A172 (cell line): Measurements from ENCODE around the gene SULT1A2. TPM values are rescaled to one million over a fixed set of nuclear protein-coding genes. Genes with fewer than 3 reads are reported as not detected.
"Not testable (repeated sequence)": the region's sequence is repeated elsewhere in the genome, so short reads cannot be mapped to it uniquely, and the experiment has no call there.

ENCODE experiments used
- DNase-seq: peaks from one replicate; pipeline ENCODE4 v3.0.0-alpha.2; 2015; ENCODE audit warnings: low spot score
- total RNA-seq: library from RNA; depleted of rRNA; stranded (reverse); fragments of >200 nt; shearing (Covaris generic); gene quantifications from 2 replicates; pipeline ENCODE4 v1.2.3, GENCODE V29; 2014

SULT1A2 gene
- total RNA-seq, 1 experiment from 2014 or later = 0.21 TPM

DNA sequence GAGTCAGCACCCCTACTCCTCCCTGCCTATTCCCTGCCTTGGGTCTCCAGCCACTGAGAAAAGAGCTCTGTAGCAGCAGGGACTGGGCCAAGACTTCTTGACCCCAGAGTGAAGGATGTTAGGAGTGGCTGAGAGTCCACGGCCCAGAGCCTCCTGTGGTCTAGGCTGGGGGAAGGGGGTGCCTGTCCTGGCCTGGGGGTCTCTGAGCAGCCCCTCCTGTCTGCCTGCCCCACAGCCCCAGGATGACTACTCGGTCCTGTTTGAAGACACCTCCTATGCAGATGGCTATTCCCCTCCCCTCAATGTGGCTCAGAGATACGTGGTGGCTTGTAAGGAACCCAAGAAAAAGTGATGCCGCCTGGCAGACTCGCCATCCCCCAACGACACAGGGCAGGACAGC, 5.5 kb downstream of the SULT1A2 start:
- DNase-seq = no peak

DNA sequence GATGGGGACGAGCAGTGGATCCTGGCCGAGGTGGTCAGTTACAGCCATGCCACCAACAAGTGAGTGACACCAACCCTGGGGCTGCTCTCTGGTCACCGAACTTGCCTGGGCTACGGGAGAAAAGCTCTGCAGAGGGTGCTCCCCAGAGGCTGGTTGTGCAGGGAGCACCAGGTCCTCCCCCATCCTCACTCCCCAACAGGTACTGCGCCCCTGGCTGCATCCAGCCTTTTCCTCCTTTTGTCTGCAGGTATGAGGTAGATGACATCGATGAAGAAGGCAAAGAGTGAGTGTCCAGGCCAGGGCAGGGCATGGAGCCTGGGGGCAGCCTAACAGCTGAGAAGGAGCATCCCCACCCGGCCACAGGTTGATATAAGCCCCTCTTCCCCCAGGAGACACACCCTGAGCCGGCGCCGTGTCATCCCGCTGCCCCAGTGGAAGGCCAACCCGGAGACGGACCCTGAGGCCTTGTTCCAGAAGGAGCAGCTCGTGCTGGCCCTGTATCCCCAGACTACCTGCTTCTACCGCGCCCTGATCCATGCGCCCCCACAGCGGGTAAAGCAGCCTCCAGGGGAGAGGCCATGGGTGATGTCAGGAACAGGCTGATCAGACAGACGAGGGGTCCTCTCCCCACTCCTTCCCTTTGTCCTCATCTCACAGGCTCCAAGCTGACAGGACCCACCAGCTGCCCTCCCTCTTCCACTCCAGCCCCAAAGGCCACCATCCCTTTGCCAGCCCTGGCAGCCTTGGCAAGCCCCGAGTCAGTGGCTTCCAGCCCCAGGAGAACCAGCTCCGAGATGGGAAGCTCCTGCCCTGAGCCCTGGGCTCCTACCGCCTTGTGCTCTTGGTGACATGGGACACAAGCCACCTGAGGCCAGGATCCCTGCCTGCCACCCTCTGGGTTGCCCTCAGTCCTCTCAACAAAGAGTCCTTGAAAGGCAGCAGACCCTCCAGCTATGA, 6.2 kb downstream of the SULT1A2 start:
- no peak for DNase-seq

DNA sequence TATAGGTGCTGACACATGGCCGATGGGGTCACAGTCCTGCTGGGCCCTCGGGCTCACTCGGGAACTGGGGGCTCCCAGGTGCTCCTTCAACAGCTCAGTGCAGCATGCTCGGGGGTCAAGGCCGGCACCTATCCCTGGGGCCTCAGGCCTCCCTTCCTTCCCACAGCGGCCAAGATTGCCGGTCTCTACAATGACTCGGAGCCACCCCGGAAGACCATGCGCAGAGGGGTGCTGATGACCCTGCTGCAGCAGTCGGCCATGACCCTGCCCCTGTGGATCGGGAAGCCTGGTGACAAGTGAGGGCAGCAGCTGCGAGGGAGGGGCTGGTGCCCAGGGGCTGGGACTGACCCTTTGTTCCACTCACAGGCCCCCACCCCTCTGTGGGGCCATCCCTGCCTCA, 6.9 kb downstream of the SULT1A2 start:
- DNase-seq = no peak

DNA sequence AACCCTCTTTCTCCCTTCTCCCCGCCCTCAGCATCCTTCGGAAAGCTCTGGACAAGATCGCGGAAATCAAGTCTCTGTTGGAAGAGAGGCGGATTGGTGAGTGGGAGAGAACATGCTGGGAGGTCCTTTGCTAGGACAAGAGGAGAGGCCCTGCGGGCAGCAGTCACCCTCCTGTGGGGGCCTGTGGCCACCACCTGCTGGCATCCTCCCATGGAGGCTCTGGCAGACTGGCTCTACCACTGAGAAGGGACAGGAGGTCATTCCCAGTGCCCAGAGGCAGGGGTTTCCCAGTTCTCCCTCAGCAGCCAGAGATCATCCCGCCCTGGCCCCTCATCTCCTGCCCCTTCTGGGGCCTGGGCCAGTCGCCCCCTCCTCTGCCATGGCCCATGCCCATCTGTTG, 7.8 kb downstream of the SULT1A2 start:
- DNase-seq = no peak

DNA sequence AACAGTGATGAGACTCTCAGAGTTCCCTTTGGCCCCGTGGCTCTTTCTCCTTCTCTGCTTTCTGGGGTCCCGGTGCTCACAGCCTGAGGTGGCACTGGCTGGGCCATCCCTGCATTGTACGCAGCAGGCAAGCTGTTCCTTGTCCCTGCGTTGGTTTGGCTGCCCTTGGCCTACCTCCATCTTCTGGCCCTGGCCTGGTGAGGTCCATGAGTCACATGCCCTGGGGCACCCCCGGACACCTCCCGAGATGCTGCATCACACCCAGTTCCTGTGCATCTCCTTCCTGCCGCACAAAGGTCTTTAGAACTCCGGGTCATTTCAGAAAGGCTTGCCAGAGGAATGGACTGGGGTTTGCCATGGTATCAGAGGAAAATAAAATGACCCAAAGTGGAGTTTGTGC, 9.5 kb downstream of the SULT1A2 start:
- peak; percentile 79 for DNase-seq

DNA sequence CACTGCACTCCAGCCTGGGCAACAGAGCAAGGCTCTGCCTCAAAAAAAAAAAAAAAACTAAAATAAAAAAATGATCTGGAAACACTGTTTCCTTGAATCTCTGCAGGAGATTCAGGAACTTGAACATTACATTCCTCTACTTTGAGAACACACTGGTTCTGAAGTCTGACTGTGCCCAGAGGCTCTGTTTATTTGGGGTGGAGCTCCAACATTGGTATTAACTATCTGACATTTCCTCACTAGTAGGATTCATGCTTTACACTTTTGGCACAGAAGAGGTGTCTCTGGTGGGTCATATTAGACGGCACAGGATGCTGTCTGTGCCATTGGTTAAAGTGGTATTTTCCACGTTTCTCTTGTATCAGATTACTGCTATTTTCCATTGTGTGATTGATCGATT, 10.4 kb downstream of the SULT1A2 start:
- DNase-seq = no peak

DNA sequence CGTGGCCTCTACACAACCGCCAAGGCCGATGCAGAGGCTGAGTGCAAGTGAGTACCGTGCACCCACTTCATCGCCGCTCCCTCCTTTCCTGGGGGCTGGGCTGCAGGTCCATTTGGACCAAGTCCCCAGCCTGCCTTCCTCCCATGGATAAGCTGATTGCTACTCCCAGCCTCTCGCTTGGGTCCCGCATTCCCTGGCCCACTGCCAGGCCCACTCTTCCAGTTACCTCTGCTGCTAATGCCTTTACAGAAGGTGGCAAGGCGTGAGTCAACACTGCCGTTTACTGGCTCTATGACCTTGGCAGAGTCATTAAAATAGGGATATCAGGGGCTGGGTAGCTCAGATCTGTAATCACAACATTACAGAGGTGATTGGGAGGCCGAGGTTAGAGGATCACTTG, 11.2 kb downstream of the SULT1A2 start:
- DNase-seq = no peak

DNA sequence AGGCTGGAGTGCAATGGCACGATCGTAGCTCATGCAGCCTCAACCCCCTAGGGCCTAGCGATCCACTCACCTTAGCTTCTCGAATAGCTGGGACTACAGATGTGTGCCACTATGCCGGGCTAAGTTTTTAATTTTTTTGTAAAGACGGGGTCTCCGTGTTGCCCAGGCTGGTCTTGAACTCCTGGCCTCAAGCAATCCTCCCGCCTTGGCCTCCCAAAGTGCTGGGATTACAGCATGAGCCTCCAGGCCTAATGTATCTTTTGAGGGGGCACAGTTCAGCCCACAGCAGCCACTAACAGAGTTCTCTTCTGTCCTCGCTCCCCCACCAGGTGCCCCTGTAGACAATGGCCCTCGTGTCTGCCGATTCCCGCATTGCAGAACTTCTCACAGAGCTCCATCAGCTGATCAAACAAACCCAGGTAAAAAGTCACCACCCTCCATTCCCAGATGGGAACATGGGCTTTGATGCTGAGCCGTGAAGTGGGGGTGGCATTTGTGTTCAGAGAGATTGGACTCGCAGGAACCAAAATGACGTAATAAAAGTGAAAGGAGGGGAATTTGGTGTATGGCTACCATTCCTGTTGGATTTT, 16.0 kb downstream of the SULT1A2 start:
- no peak for DNase-seq

DNA sequence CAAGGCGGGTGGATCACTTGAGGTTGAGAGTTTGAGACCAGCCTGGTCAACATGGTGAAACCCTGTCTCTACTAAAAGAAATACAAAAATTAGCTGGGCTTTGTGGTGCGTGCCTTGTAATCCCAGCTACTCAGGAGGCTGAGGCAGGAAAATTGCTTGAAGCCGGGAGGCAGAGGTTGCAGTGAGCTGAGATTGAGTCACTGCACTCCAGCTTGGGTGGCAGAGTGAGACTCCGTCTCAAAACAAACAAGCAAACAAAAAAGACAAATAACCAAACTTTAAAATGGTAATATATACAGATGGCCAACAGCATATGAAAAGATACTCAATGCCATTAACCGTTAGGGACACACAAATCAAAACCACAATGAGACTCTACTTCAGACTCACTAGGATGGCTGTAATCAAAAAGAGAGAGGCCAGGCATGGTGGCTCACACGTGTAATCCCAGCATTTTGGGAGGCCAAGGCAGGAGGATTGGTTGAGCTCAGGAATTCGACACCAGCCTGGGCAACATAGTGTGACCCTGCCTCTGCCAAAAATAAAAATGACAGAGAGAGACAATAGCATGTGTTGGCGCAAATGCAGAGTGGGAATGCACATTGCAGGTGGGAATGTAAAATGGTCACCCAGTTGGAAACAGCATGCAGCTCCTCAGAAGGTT, 21.3 kb downstream of the SULT1A2 start:
- DNase-seq = no peak

DNA sequence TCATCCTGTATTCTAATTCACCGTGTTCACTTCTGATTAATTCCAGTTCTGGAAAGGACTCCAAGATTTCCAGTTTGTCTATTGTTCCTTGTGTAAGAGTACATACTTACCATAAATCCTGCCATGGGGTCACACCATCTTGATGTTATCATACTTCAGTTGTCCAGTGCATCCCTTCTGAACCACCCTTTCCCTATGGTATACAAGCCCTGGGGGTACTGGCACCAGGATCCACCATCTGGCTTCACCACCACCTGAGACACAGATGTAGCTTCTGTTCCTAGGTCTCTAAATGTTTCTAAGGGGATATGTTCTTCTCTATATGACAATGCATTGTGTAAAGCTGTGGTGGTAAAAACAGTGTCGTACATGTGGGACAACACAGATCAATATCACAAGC, 21.9 kb downstream of the SULT1A2 start:
- DNase-seq = no peak

DNA sequence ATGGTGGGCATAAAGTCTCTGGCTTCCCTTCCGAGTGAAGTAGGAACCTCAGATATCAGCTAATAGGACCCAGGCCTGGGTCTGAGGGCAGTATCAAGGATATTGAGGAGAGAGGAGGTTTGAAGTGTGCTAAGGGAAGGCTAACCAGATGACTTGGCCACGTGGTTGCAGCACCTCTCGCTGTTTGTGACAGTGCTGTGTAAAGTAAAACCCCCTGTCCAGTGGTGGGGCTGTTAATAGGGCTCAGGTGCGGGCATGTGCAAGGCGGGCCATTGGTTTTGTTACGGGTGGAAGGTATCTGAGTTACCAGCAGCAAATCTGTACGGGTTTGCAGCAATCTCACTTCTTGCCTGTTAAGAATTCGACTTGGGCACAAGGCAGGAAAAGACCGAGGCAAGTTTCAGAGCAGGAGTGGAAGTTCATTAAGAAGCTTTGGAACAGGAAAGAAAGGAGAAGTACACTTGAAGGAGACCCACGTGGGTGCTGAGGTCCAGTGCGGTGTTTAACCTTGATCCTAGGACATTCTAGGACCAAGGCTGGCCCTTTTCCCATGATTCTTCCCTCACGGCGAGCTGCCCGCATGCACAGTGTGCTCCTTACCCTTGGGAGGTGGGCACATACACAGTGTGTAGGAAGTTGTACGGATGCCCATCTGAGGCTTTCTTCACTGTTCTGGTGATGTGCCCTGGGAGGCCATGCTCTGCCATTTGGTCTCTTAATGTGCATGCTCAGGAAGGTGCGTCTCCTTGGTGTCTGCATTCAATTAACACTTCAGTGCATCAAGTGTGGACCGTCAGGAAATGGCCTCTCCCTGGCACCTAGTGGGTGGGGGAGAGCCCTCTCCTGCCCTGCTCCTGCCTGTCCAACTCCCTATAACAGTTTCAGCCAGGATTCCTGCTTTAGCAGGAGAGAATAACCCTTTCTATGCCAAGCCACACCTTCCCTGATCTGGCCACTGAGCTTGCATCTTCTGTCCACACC, 22.8 kb downstream of the SULT1A2 start:
- DNase-seq = no peak

DNA sequence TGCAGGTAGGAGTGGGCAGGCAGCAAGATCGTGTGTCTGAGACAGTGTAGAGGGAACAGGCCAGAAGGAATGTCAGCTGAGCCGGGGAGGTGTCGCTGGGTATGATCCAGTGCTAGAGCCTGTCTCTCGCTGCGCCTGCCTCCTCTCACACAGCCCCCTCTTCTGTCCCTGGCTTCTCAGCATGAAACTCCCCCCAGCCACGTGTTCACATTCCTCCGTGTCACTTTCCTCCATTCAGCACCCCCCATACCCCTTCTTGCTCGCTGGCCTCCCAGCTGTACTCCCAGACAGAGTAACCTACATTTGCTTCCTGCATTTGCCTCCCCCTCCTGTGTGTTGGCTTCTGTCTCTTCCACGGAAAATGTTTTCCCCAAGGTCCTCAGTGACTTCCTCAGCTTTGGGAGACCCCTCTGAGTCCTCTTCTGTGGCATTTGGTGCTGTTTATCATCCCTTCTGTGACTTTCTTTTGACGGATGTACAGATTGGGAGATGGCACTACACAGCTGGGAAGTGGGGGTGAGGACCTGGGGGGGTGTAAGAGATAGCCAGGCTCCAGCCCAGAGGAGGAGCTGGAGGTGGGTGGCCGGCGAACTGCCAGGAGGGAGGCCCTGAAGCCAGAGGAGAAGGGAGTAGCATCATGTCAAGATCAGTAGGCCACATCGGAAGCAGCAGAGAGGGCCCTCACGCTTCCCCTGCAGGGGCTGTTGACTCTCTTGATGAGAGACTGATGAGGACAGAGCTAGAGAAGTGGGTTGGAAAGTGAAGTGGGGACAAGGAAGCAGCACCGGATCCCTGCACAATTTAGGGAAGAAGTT, 23.9 kb downstream of the SULT1A2 start:
- DNase-seq = no peak

DNA sequence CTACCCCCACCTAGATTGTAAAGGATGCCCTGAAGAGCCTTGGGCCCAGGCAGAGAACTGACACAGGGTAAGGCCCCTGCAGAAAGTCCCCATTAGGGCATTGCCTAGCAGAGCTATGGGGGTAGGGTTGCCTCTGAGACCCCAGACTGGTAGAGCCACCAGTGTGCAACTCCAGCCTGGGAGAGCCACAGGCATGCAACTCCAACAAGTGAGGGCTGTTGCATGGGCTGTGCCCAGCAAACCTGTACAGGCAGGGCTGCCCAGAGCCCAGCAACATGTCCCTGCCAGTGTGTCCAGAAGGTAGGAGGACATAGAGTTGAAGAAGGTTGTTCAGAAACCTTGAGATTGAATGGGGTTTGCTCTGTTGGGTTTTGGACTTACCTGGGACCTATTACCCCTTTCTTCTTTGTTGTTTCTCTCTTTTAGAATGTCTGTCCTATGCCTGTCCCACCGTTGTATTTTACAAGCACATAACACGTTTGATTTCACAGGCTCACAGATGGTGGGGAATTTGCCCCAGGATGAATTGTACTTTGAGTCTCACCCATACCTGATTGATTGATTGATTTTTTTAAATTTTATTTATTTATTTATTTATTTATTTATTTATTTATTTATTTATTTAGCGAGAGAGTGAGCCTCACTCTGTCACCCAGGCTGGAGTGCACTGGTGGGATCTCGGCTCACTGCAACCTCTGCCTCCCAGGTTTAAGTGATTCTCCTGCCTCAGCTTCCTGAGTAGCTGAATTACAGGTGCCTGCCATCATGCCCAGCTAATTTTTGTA, 26.7 kb downstream of the SULT1A2 start:
- no peak for DNase-seq

DNA sequence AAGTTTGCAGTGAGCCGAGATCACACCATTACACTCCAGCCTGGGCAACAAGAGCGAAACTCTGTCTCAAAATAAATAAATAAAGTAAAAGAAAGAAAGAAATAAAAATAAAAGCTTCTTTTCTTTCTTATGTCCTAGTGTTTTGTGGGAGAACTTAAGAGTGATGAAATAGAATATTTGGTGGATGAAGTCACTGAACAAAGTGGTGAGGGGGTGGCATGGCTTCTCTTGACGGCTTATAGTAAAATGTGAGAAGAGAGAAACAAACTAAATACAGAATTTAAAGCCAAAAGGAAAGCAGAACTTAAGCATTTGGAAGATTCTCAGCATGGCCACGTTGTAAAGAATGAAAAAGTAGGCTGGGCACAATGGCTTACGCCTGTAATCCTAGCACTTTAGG, 27.8 kb downstream of the SULT1A2 start:
- DNase-seq = no peak

DNA sequence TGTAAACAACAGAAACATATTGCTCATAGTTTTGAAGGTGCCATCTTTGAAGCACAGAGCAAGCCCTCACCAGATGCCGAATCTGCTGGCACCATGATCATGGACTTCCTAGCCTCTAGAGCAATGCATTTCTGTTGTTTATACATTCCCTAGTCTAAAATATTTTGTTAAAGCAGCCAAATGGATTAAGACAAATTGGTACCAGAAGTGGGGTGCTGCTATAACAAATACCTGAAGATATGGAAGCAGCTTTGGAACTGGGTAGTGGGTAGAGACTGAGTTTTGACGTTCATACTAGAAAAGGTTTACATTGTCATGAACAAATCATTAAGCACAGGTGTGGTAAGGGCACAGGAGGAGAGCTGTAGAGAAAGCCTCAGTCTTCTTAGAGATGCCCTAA, 29.6 kb downstream of the SULT1A2 start:
- DNase-seq = no peak

DNA sequence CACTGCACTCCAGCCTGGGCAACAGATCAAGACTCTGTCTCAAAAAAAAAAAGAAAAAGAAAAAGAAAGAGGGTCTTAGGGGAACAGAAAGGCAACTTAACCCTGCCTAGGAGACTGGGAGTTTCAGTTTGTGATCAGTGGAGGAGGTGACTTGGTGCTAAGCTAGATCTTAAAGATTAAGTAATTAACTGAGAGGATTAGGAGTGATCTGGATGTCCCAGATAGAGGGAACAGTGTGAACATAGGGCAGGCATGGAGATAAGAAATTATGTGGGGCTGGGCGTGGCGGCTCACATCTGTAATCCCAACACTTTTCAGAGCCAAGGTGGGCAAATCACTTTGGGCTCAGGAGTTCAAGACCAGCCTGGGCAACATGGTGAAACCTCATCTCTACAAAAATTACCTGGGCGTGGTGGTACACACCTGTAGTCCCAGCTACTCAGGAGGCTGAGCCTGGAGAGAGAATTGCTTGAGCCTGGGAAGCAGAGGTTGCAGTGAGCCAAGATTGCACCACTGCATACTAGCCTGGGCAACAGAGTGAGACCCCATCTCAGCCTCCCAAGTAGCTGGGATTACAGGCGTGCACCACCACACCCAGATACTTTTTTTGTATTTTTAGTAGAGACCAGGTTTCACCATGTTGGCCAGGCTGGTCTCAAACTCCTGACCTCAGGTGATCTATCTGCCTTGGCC, 30.5 kb downstream of the SULT1A2 start:
- DNase-seq = not testable (repeated sequence)

DNA sequence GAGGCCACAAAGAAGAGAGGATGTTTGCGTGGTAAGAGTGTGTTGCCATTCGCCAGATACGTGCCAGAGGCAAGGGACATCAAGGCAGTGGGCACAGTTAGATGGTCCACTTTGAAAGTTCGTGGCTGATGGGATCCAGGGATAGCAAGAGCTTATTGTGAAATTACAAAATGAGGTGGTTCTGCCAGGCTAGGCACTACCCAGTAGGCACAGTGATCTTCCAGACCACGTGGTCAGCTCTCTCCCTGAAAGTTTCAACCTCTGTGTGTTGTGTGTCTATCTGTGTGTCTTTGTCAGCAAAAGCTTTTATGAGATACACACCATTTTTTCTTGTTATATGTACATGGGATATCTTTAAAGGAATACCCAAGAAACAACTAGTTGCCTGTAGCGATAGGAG, 33.6 kb downstream of the SULT1A2 start:
- no peak for DNase-seq

DNA sequence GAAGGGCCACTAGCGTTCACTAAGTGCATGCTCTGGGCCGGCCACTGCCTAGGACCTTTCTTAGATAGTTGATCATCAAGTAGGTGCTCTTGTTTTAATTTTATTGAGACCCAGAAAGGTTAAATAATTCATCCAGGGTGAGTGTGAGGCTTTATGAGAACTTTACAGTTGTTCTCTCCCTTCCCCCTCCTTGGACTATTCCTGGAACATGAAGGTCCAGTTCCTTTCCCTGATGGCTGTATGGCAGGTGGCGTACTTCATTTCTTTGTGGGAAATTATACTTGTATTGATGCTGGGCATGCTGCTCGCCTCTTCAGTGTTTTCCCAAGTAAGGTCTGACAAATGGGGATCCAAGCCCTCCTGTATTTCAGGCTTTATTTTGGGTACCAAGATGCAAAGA, 34.7 kb downstream of the SULT1A2 start:
- no peak for DNase-seq

DNA sequence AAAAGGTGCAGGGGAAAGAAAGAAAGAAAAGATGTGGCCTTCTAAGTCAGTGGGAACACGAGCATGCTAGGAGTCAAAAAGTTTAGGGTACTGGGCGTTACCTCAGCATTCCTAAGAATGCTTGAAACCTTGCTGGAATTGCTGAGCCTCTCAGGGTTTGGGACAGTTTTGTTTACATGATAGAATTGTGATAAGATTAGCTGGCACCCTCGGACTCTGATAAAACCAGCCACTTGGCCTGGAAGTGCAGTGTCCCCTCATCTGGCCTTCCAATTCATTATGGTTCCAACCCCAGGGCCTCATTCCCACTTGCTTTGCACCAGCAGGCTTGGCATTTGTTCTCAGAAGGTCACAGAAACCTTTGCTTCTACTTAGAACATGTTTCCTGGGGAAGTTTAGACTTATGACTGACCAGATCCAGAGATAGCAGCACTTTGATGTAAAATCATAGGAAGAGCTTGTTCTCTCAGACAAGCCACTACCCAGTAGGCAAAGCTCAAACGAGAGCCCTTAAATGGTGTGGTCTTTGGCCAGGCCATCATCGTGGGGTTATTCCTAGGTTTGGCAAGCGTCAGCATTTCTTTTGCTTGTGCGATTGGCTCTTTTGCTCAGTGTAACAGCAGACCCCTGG, 35.2 kb downstream of the SULT1A2 start:
- peak; percentile 8 for DNase-seq
